Stimulated activated CD4-positive, alpha-beta T cell treated with anti-CD3 and anti-CD28 coated beads, Interleukin-2, amount 100 ng/mL, for 4 hours (primary cell): ENCODE data around the gene GRB7.
"Not testable (repeated sequence)": the region's sequence is repeated elsewhere in the genome, so short reads cannot be mapped to it uniquely, and the experiment has no call there.

ENCODE experiments used
- DNase-seq: peaks from one replicate; pipeline ENCODE4 v3.0.0-alpha.2; 2020; ENCODE audit warnings: low read depth

The GRB7 gene

GRCh38 chr17:39732586-39732985 is 5.2 kb upstream of the GRB7 start:
- no peak for DNase-seq

GRCh38 chr17:39735882-39736281 is 1.9 kb upstream of the GRB7 start:
- DNase-seq, result no peak

GRCh38 chr17:39736319-39737165 is 1.2 kb upstream of the GRB7 start:
- DNase-seq, result no peak

GRCh38 chr17:39737206-39737759 is 455 bp upstream of the GRB7 start:
- DNase-seq, result no peak

- DNase-seq, result peak; percentile 38
These were observed 797 bp downstream of the GRB7 start for GRCh38 chr17:39738568-39738901.

GRCh38 chr17:39738983-39739884 is 1.5 kb downstream of the GRB7 start:
- no peak for DNase-seq

GRCh38 chr17:39739885-39740356 is 2.2 kb downstream of the GRB7 start:
- DNase-seq, result no peak

GRCh38 chr17:39740357-39741111 is 2.8 kb downstream of the GRB7 start:
- no peak for DNase-seq

- no peak for DNase-seq
These were observed 4.6 kb downstream of the GRB7 start for GRCh38 chr17:39742126-39742855.

GRCh38 chr17:39742856-39743436 is 5.2 kb downstream of the GRB7 start:
- no peak for DNase-seq

GRCh38 chr17:39744075-39744835 is 6.5 kb downstream of the GRB7 start:
- no peak for DNase-seq

- no peak for DNase-seq
These were observed 7.1 kb downstream of the GRB7 start for GRCh38 chr17:39744836-39745215.

- DNase-seq, result no peak
These were observed 7.8 kb downstream of the GRB7 start for GRCh38 chr17:39745335-39746144.

- DNase-seq, result no peak
These were observed 8.4 kb downstream of the GRB7 start for GRCh38 chr17:39746145-39746461.

- no peak for DNase-seq
These were observed 10.0 kb downstream of the GRB7 start for GRCh38 chr17:39747745-39748144.

- not testable (repeated sequence) for DNase-seq
These were observed 10.8 kb downstream of the GRB7 start for GRCh38 chr17:39748444-39749034.

- no peak for DNase-seq
These were observed 12.6 kb downstream of the GRB7 start for GRCh38 chr17:39750131-39751015.

- DNase-seq, result no peak
These were observed 13.3 kb downstream of the GRB7 start for GRCh38 chr17:39751016-39751543.
